HCT116 (cell line): ENCODE data around the gene MALT1. TPM values are rescaled to one million over a fixed set of nuclear protein-coding genes. Genes with fewer than 3 reads are reported as not detected.

Experiments
- ATAC-seq: fragments of 200-7000 bp; cut with Tn5 transposase; 2 replicates; pipeline ENCODE4 v1.9.1; 2020; ENCODE audit warnings: mild to moderate bottlenecking, moderate library complexity
- BruUV-seq: library from RNA; stranded (reverse); fragments of 400-500 nt; replicated peaks from 2 replicates; lab custom pipeline; 2021; lab: Mats Ljungman, UMichigan
- CTCF ChIA-PET: fragments of 300-600 bp; sonication (Branson Sonifier 250); formaldehyde crosslinking; loops from one replicate; lab custom pipeline; 2021; ENCODE audit warnings: antibody characterized with exemption; lab: Charles Lee
- POLR2A ChIA-PET: fragments of 300-600, 350-600 bp; sonication (Branson Sonifier 250); formaldehyde crosslinking; loops from one replicate; lab custom pipeline; 2021; ENCODE audit warnings: antibody characterized with exemption; lab: Charles Lee
- RAD21 ChIA-PET, 2 experiments: fragments of 300-600 bp; sonication (Branson Sonifier 250); formaldehyde crosslinking; loops; one replicate each; lab custom pipeline; 2023; ENCODE audit warnings: low total read pairs in 2 of 2; ENCODE audit not compliant: uncharacterized antibody in 2 of 2, unreplicated experiment in 2 of 2, low non-redundant PET in 1 of 2; lab: Charles Lee
- DNase-seq: peaks from one replicate; pipeline ENCODE4 v3.0.0-alpha.2; 2010; ENCODE audit warnings: low read depth, low spot score
- H2AFZ ChIP-seq: fragments of 200-600 bp; shearing (Covaris generic), sonication (generic); 2 replicates; pipeline ENCODE4 v1.6.1; 2017; ENCODE audit warnings: low read depth, mixed run types, mixed read lengths, antibody characterized with exemption, low read length; ENCODE audit not compliant: poor library complexity, severe bottlenecking
- H3K27ac ChIP-seq: 2 replicates; pipeline ENCODE4 v1.5.1; 2012; ENCODE audit warnings: low read depth, low read length
- H3K27me3 ChIP-seq: fragments of 200-600 bp; sonication (generic); 2 replicates; pipeline ENCODE4 v1.6.1; 2016; ENCODE audit warnings: mixed run types, low read length, mixed read lengths; ENCODE audit not compliant: insufficient read depth
- H3K36me3 ChIP-seq, 2 experiments: fragments of 200-500 bp in 1 of 2; fragments of 200-600 bp in 1 of 2; sonication (Bioruptor generic) in 1 of 2; sonication (generic) in 1 of 2; 2 replicates each; pipeline versions ENCODE4 v1.5.1 to v1.6.1; 2014 to 2016; ENCODE audit warnings: low read length in 2 of 2, inconsistent platforms in 1 of 2, mixed read lengths in 1 of 2, mixed run types in 1 of 2; ENCODE audit not compliant: insufficient read depth in 2 of 2, control insufficient read depth in 1 of 2
- H3K4me1 ChIP-seq, 2 experiments: fragments of 200-600 bp in 1 of 2; sonication (generic) in 1 of 2; 2 replicates each; pipeline versions ENCODE4 v1.5.1 to v1.6.1; 2012 to 2017; ENCODE audit warnings: low read length in 2 of 2, inconsistent platforms in 1 of 2, mild to moderate bottlenecking in 1 of 2, mixed read lengths in 1 of 2, mixed run types in 1 of 2, moderate library complexity in 1 of 2; ENCODE audit not compliant: insufficient read depth in 2 of 2, control insufficient read depth in 1 of 2
- H3K4me2 ChIP-seq: fragments of 200-600 bp; sonication (generic); 2 replicates; pipeline ENCODE4 v1.6.1; 2017; ENCODE audit warnings: mixed run types, low read length, mixed read lengths
- H3K4me3 ChIP-seq, 2 experiments: fragments of 200-600 bp in 1 of 2; sonication (generic) in 1 of 2; replicated peaks in 1 of 2; 2 replicates each; pipeline ENCODE4 v1.5.1; 2011 to 2016; ENCODE audit warnings: low read length in 2 of 2, control low read depth in 1 of 2, low read depth in 1 of 2, mild to moderate bottlenecking in 1 of 2, mixed read lengths in 1 of 2, mixed run types in 1 of 2
- H3K79me2 ChIP-seq: fragments of 200-600 bp; sonication (generic); 2 replicates; pipeline ENCODE4 v1.6.1; 2017; ENCODE audit warnings: mild to moderate bottlenecking, mixed run types, low read length, moderate library complexity, mixed read lengths; ENCODE audit not compliant: insufficient read depth
- H3K9ac ChIP-seq: fragments of 200-600 bp; sonication (generic); 2 replicates; pipeline ENCODE4 v1.6.1; 2016; ENCODE audit warnings: low read length, mixed read lengths
- H3K9me2 ChIP-seq: fragments of 200-600 bp; sonication (generic), shearing (Covaris generic); 2 replicates; pipeline ENCODE4 v1.6.1; 2017; ENCODE audit warnings: mixed run types, mild to moderate bottlenecking, moderate library complexity; ENCODE audit not compliant: insufficient read depth
- H3K9me3 ChIP-seq, 2 experiments: fragments of 200-500 bp in 1 of 2; fragments of 200-600 bp in 1 of 2; sonication (Bioruptor generic) in 1 of 2; sonication (generic) in 1 of 2; 2 replicates each; pipeline ENCODE4 v1.6.1; 2014 to 2017; ENCODE audit warnings: low read length in 2 of 2, mixed read lengths in 2 of 2, inconsistent platforms in 1 of 2, low read depth in 1 of 2, mild to moderate bottlenecking in 1 of 2, mixed run types in 1 of 2, moderate library complexity in 1 of 2; ENCODE audit not compliant: control insufficient read depth in 1 of 2, insufficient read depth in 1 of 2
- H4K20me1 ChIP-seq: fragments of 200-600 bp; sonication (generic), shearing (Covaris generic); 2 replicates; pipeline ENCODE4 v1.6.1; 2017; ENCODE audit warnings: mixed run types, mild to moderate bottlenecking, moderate library complexity; ENCODE audit not compliant: insufficient read depth
- CBX3 ChIP-seq: IDR thresholded peaks from 2 replicates; pipeline ENCODE4 v1.6.1; 2012; ENCODE audit warnings: low read depth
- EZH2 ChIP-seq: fragments of 200-600 bp; sonication (generic); IDR thresholded peaks from 2 replicates; pipeline ENCODE4 v1.6.1; 2017; ENCODE audit warnings: antibody characterized with exemption, mixed run types
- FOSL1 ChIP-seq: IDR thresholded peaks from 2 replicates; pipeline ENCODE4 v1.6.1; 2012; ENCODE audit warnings: low read depth
- JUND ChIP-seq: IDR thresholded peaks from 2 replicates; pipeline ENCODE4 v1.6.1; 2012
- POLR2A ChIP-seq: IDR thresholded peaks from 2 replicates; pipeline ENCODE4 v1.7.0; 2011; ENCODE audit warnings: borderline replicate concordance; ENCODE audit not compliant: insufficient read depth, insufficient read length; ENCODE audit errors: extremely low read depth
- intact Hi-C: fragments of 100-400 bp; cut with micrococcal nuclease; formaldehyde crosslinking; loops from 2 replicates; pipeline ENCODE4 v1.10.0; 2022
- total RNA-seq: library from RNA; stranded (reverse); gene quantifications from one replicate; pipeline ENCODE4 v1.2.1, GENCODE V29; 2021; ENCODE audit not compliant: unreplicated experiment
- TF ChIP-seq, protein P1 (sequence below): IDR thresholded peaks from 2 replicates; pipeline ENCODE4 v1.6.1; 2011; ENCODE audit warnings: mild to moderate bottlenecking, low read length, moderate library complexity; ENCODE audit not compliant: insufficient replicate concordance; ENCODE audit errors: extremely low read depth

The MALT1 gene
- total RNA-seq, 1 experiment from 2014 or later, result 41.1 TPM

DNA sequence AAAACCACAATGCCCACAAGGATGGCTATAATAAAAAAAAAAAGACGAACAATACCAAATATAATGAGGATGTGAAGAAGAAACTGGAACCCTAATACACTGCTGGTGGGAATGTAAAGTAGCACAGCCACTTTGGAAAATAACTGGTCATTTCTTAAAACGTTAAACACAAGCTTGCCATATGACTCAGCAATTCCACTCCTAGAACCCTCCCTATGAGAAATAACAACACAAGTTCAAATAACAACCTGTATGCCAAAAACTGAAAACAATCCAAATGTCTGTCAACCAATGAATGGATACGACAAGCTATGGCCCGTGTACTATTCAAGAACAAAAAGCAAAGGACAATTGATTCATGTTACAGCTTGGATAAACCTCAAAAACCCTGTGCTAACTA lies 35.4 kb upstream of the MALT1 start:
- Histone ChIP-seq H3K79me2 (no peaks in the 10 kb centered on the region), H3K36me3 (no peaks in the 10 kb centered on the region), H3K27me3 (no peaks in the 10 kb centered on the region), H3K4me3 (no peak overlapping the region), H2AFZ (peak overlapping the region; percentile 87), H3K27ac (no peak overlapping the region), H3K4me1 (peaks cover 6 to 14% of the 10 kb centered on the region in 2 experiments; a peak in 3 of 4 replicates), H3K4me2 (peak overlapping the region; percentile 10; the same call in 1 of the 2 replicates), H3K9ac (no peak overlapping the region), H3K9me2 (no peaks in the 10 kb centered on the region), H3K9me3 (no peaks in the 10 kb centered on the region), H4K20me1 (no peaks in the 10 kb centered on the region)
- DNase-seq (peak; percentile 7), ATAC-seq (no peak)
- BruUV-seq, result no TSS peak
- TF ChIP-seq, protein P1, sequence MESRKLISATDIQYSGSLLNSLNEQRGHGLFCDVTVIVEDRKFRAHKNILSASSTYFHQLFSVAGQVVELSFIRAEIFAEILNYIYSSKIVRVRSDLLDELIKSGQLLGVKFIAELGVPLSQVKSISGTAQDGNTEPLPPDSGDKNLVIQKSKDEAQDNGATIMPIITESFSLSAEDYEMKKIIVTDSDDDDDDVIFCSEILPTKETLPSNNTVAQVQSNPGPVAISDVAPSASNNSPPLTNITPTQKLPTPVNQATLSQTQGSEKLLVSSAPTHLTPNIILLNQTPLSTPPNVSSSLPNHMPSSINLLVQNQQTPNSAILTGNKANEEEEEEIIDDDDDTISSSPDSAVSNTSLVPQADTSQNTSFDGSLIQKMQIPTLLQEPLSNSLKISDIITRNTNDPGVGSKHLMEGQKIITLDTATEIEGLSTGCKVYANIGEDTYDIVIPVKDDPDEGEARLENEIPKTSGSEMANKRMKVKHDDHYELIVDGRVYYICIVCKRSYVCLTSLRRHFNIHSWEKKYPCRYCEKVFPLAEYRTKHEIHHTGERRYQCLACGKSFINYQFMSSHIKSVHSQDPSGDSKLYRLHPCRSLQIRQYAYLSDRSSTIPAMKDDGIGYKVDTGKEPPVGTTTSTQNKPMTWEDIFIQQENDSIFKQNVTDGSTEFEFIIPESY, result no peak
- TF ChIP-seq JUND (peak; percentile 52), POLR2A (no peak), FOSL1 (peak; percentile 46; the same call in 1 of the 2 replicates)
- ChIA-PET POLR2A (interaction anchor here (1.5 kb wide), 1 partner anchor 25 kb away, joined by 3 read pairs; no protein-coding TSS in a partner anchor), RAD21 (no interaction called here), CTCF (no interaction called here)
- intact Hi-C loops, result no loop called here

- no peaks in the 10 kb centered on the region for H3K9me3 ChIP-seq
- no peak overlapping the region for H3K4me2 ChIP-seq
- H3K9me2 ChIP-seq, result no peaks in the 10 kb centered on the region
- no peak overlapping the region for H3K9ac ChIP-seq
- no peaks in the 10 kb centered on the region for H3K36me3 ChIP-seq
- no peak overlapping the region for H3K4me3 ChIP-seq
- no peaks in the 10 kb centered on the region for H3K27me3 ChIP-seq
- peaks cover 6 to 14% of the 10 kb centered on the region in 2 experiments; a peak in 3 of 4 replicates for H3K4me1 ChIP-seq
- RAD21 ChIA-PET, result no interaction called here
- TF ChIP-seq CBX3, result no peak
- TF ChIP-seq EZH2, result no peak
- TF ChIP-seq FOSL1, result no peak
- TF ChIP-seq, all 23 proteins: peak for 0
- intact Hi-C loops, result no loop called here
- DNase-seq (no peak), ATAC-seq (no peak)
- Histone ChIP-seq H3K79me2 (no peaks in the 10 kb centered on the region), H2AFZ (no peak overlapping the region), H4K20me1 (no peaks in the 10 kb centered on the region), H3K27ac (no peak overlapping the region)
- ChIA-PET CTCF (no interaction called here), POLR2A (no interaction called here)
- no TSS peak for BruUV-seq
These were observed 34.1 kb upstream of the MALT1 start for GRCh38 chr18:58637197-58637596.
